Left renal cortex interstitium (tissue), 4 donors: Measurements from ENCODE around the gene LEPR. TPM values are rescaled to one million over a fixed set of nuclear protein-coding genes. Genes with fewer than 3 reads are reported as not detected.

Source experiments
- DNase-seq, 4 donors: peaks; one replicate each; pipeline ENCODE4 v3.0.0-alpha.2; 2013; ENCODE audit warnings: low read depth in 4 of 4, low spot score in 2 of 4, missing footprints in 1 of 4
- polyA plus RNA-seq, 4 donors: library from polyadenylated mRNA; unstranded; fragments of 120-200 nt; gene quantifications; one replicate each; pipeline ENCODE4 v1.2.1, GENCODE V29; 2013; ENCODE audit not compliant: insufficient read length in 4 of 4

The LEPR gene
- polyA plus RNA-seq, 4 donors, result 8.5 to 12.3 (median 9.8) TPM

- DNase-seq, result no peak
Measured at GRCh38 chr1:65409816-65410326, 10.6 kb upstream of the LEPR start.

- DNase-seq, result no peak
Measured at GRCh38 chr1:65412256-65412983, 8.0 kb upstream of the LEPR start.

- DNase-seq, result no peak
Measured at GRCh38 chr1:65412984-65413375, 7.5 kb upstream of the LEPR start.

- no peak for DNase-seq
Measured at GRCh38 chr1:65414538-65414937, 5.9 kb upstream of the LEPR start.

- no peak for DNase-seq
Measured at GRCh38 chr1:65416767-65417166, 3.7 kb upstream of the LEPR start.

- DNase-seq, result no peak
Measured at GRCh38 chr1:65417729-65418128, 2.7 kb upstream of the LEPR start.

GRCh38 chr1:65418522-65419185, 1.8 kb upstream of the LEPR start:
- DNase-seq, result no peak

GRCh38 chr1:65419681-65420589, 533 bp upstream of the LEPR start:
- DNase-seq, result peak; percentile 82 to 94 (median 91)

GRCh38 chr1:65421351-65422025, 1.0 kb downstream of the LEPR start:
- peak in 2 of 4 donors; percentile 6 to 41 for DNase-seq

GRCh38 chr1:65422241-65423203, 2.1 kb downstream of the LEPR start:
- DNase-seq, result no peak

GRCh38 chr1:65423884-65424572, 3.6 kb downstream of the LEPR start:
- no peak for DNase-seq

- DNase-seq, result no peak
Measured at GRCh38 chr1:65424573-65424889, 4.1 kb downstream of the LEPR start.

- no peak for DNase-seq
Measured at GRCh38 chr1:65425006-65425405, 4.5 kb downstream of the LEPR start.

- no peak for DNase-seq
Measured at GRCh38 chr1:65425697-65426096, 5.2 kb downstream of the LEPR start.

GRCh38 chr1:65429078-65429477, 8.6 kb downstream of the LEPR start:
- no peak for DNase-seq

GRCh38 chr1:65429806-65430205, 9.3 kb downstream of the LEPR start:
- DNase-seq, result no peak

GRCh38 chr1:65431111-65431705, 10.7 kb downstream of the LEPR start:
- DNase-seq, result peak in 1 of 4 donors; percentile 16

- no peak for DNase-seq
Measured at GRCh38 chr1:65432918-65433317, 12.4 kb downstream of the LEPR start.
